Gastrocnemius medialis (tissue), 4 donors: ENCODE data around the gene TRIM66. TPM values are rescaled to one million over a fixed set of nuclear protein-coding genes. Genes with fewer than 3 reads are reported as not detected.

ENCODE experiments used
- ATAC-seq, 2 donors: fragments of 150-250 bp; one replicate each; pipeline ENCODE4 v1.9.1; 2016
- DNase-seq, 2 donors: peaks; one replicate each; pipeline ENCODE4 v3.0.0-alpha.2; 2019
- H3K27ac ChIP-seq, 4 donors: fragments of 200-600 bp; sonication (generic); 1 replicate in 1 of 4; 2 replicates in 3 of 4; pipeline ENCODE4 v1.5.1; 2016 to 2018; ENCODE audit warnings: mild to moderate bottlenecking in 2 of 4, moderate library complexity in 1 of 4
- H3K27me3 ChIP-seq, 3 donors: fragments of 200-600 bp; sonication (generic) in 2 of 3; 1 replicate in 1 of 3; 2 replicates in 2 of 3; pipeline versions ENCODE4 v1.5.1 to v1.6.0; 2016 to 2019; ENCODE audit warnings: mild to moderate bottlenecking in 1 of 3, moderate library complexity in 1 of 3
- H3K36me3 ChIP-seq, 2 donors: fragments of 200-600 bp; sonication (generic) in 1 of 2; one replicate each; pipeline ENCODE4 v1.5.1; 2017 to 2018
- H3K4me1 ChIP-seq, 2 donors: fragments of 200-600 bp; sonication (generic) in 1 of 2; one replicate each; pipeline ENCODE4 v1.5.1; 2016 to 2017; ENCODE audit warnings: mild to moderate bottlenecking in 2 of 2
- H3K4me3 ChIP-seq, 4 donors: fragments of 200-600 bp; sonication (generic) in 3 of 4; 1 replicate in 1 of 4; 2 replicates in 3 of 4; pipeline ENCODE4 v1.5.1; 2016 to 2019; ENCODE audit warnings: mild to moderate bottlenecking in 2 of 4
- H3K9me3 ChIP-seq, 3 donors: fragments of 200-600 bp; sonication (generic) in 2 of 3; 1 replicate in 1 of 3; 2 replicates in 2 of 3; pipeline ENCODE4 v1.5.1; 2016 to 2019
- POLR2A ChIP-seq, 2 donors: fragments of 450-650 bp; IDR thresholded peaks; one replicate each; pipeline ENCODE4 v1.6.1; 2017; ENCODE audit warnings: antibody characterized with exemption in 2 of 2, mild to moderate bottlenecking in 2 of 2, moderate library complexity in 2 of 2
- in situ Hi-C, 4 donors: fragments of 200-750 bp; cut with MboI; loops; one replicate each; pipeline versions ENCODE4 v1.15.0 to v1.8.0; 2017; ENCODE audit warnings: low sequenced_read_pairs in 4 of 4
- intact Hi-C: fragments of 100-400 bp; cut with DNase I; formaldehyde crosslinking; loops from one replicate; pipeline ENCODE4 v1.15.1; 2023; ENCODE audit warnings: low total_unique reads
- total RNA-seq, 4 donors: library from RNA; depleted of rRNA; stranded (reverse); fragments of >200 nt; gene quantifications; one replicate each; pipeline versions ENCODE4 v1.1.0 to v1.2.3, GENCODE V29; 2016
- TF ChIP-seq, protein P1 (sequence below), 5 experiments: fragments of 450-650 bp in 3 of 5; fragments of 200-600 bp in 2 of 5; sonication (generic) in 2 of 5; IDR thresholded peaks in 4 of 5; conservative IDR thresholded peaks in 1 of 5; 1 replicate in 4 of 5; 2 replicates in 1 of 5; pipeline ENCODE4 v1.5.1; 2016 to 2019; ENCODE audit warnings: antibody characterized with exemption in 5 of 5, mild to moderate bottlenecking in 3 of 5, moderate library complexity in 3 of 5

TRIM66 gene
- total RNA-seq, 4 donors from 2014 or later = 0.55 to 6.5 (median 1.1) TPM

DNA sequence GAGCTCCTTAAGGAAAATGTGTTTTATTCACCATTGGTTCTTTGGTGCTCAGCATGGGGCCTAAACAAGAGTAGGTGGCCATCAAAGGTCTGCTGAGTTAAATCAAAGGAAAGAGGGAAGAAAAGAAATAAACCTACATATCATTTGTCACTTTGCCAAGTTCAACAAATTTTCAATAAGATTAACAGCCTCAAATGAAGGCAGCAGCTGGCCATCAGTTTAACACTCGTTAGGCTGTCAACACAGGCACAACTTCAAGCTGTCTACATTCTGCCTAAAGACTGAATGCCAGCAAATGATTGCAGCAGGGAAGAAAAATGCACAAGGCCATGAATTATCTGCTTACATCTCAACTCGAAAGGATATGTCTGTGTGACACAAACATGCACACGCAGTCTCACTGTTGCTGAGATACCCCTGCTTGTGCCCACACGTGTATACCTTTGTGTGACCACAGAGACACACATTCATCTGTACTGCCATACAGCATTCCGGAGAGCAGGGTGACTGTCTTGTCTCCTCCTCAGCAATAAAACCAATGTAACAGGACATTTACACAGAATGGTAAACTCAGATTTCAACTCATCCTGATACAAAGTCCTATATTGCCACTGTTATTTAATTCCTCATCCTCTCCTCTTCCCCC is 40.1 kb downstream of the TRIM66 start:
- H3K36me3 ChIP-seq = peaks cover 0 to 50% of the 10 kb centered on the region in 2 donors
- H3K4me1 ChIP-seq = no peaks in the 10 kb centered on the region
- DNase-seq (no peak), ATAC-seq (no peak)
- H3K9me3 ChIP-seq = no peaks in the 10 kb centered on the region
- H3K27ac ChIP-seq = no peak overlapping the region
- H3K4me3 ChIP-seq = no peak overlapping the region
- intact Hi-C loops (no loop called here), in situ Hi-C loops (no loop called here)
- H3K27me3 ChIP-seq = no peaks in the 10 kb centered on the region
- TF ChIP-seq POLR2A (IDR thresholded peaks at IDR 0.05) = no peak
- TF ChIP-seq, protein P1, sequence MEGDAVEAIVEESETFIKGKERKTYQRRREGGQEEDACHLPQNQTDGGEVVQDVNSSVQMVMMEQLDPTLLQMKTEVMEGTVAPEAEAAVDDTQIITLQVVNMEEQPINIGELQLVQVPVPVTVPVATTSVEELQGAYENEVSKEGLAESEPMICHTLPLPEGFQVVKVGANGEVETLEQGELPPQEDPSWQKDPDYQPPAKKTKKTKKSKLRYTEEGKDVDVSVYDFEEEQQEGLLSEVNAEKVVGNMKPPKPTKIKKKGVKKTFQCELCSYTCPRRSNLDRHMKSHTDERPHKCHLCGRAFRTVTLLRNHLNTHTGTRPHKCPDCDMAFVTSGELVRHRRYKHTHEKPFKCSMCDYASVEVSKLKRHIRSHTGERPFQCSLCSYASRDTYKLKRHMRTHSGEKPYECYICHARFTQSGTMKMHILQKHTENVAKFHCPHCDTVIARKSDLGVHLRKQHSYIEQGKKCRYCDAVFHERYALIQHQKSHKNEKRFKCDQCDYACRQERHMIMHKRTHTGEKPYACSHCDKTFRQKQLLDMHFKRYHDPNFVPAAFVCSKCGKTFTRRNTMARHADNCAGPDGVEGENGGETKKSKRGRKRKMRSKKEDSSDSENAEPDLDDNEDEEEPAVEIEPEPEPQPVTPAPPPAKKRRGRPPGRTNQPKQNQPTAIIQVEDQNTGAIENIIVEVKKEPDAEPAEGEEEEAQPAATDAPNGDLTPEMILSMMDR (IDR thresholded peaks at IDR 0.05 in 4 of 5, conservative IDR thresholded peaks at IDR 0.05 in 1 of 5) = no peak

DNA sequence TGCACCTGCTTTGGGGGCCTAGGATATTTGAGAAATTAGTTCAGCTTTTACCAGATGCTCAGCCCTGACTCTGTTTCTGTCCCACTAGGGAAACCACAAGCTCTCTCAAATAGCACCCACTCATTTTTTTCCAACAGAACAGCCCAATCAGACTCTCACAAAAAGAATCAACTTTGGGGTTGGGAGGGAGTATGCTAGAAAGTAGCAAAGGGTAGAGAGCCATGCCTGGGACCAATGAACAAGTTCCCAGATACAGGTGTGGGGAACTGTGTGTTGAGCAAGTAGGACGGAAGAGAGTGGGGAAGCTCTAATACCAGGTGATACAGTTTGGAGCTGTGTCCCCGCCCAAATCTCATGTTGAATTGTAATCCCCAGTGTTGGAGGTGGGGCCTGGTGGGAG is 41.1 kb downstream of the TRIM66 start:
- no peaks in the 10 kb centered on the region for H3K4me1 ChIP-seq
- ATAC-seq (no peak), DNase-seq (no peak)
- H3K36me3 ChIP-seq = peaks cover 4 to 51% of the 10 kb centered on the region in 2 donors
- H3K9me3 ChIP-seq = no peaks in the 10 kb centered on the region
- H3K27me3 ChIP-seq = no peaks in the 10 kb centered on the region
- no peak overlapping the region for H3K4me3 ChIP-seq
- intact Hi-C loops (no loop called here), in situ Hi-C loops (no loop called here)
- no peak overlapping the region for H3K27ac ChIP-seq
- no peak for TF ChIP-seq POLR2A (IDR thresholded peaks at IDR 0.05)
- TF ChIP-seq, protein P1 (IDR thresholded peaks at IDR 0.05 in 4 of 5, conservative IDR thresholded peaks at IDR 0.05 in 1 of 5) = no peak

DNA sequence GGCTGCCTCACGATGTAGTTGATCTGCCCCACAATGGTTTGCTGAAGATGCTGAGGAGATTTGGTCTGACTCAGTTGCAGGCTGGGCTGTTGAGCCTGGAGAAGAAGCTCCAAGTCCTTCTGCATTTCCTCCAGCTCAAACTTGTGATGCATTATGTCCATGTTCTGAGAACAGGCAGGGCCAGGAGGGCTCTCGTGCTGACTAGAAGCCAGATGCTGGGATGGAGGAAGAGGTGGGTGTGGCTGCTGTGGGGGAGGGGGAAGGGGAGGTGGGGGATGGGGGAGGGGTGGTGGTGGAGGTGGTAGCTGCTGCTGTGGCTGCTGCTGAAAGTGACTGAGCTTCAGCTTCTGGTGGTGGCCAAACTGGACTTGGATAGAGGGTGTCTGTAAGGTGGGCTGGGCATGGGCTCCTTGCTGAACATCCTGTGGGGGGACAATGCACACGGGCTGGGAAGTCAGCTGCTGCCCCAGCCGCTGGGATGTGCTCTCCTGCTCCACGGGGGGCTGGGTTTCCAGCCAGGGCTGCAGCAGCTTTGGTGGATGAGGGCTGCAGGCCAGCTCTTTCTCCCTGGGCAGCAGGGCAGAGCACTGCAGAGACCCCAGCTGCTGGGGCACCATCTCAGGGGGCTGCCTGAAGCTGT is 42.1 kb downstream of the TRIM66 start:
- Histone ChIP-seq H3K36me3 (peaks cover 4 to 46% of the 10 kb centered on the region in 2 donors), H3K4me3 (no peak overlapping the region), H3K9me3 (no peaks in the 10 kb centered on the region), H3K27ac (no peak overlapping the region), H3K27me3 (no peaks in the 10 kb centered on the region), H3K4me1 (no peaks in the 10 kb centered on the region)
- in situ Hi-C loops (no loop called here), intact Hi-C loops (no loop called here)
- DNase-seq (no peak), ATAC-seq (no peak)
- TF ChIP-seq, protein P1 (IDR thresholded peaks at IDR 0.05 in 4 of 5, conservative IDR thresholded peaks at IDR 0.05 in 1 of 5) = no peak
- no peak for TF ChIP-seq POLR2A (IDR thresholded peaks at IDR 0.05)

DNA sequence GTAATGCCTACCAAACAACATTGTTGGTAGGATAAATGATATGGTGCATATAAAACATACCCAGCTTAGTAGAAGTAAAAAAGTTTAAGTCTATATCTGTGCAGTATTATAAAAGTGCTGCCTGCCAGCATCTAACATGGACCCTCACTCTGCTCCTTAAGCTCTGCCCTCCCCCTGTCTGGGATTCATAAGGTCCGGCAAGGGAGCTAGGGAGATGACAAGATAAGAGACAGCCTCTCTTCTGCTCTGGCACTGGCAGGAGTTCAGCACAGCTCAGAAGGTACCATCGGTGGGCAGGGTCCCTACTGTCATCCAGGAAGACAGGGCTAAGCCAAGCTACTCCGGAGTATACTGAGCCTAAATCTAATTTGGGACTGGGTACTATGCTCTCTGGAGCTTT is 42.8 kb downstream of the TRIM66 start:
- TF ChIP-seq POLR2A (IDR thresholded peaks at IDR 0.05) = no peak
- TF ChIP-seq, protein P1 (IDR thresholded peaks at IDR 0.05 in 4 of 5, conservative IDR thresholded peaks at IDR 0.05 in 1 of 5) = no peak
- ATAC-seq (no peak), DNase-seq (no peak)
- in situ Hi-C loops (no loop called here), intact Hi-C loops (no loop called here)
- H3K4me1 ChIP-seq = no peaks in the 10 kb centered on the region
- no peak overlapping the region for H3K4me3 ChIP-seq
- H3K36me3 ChIP-seq = peaks cover 4 to 43% of the 10 kb centered on the region in 2 donors
- H3K27ac ChIP-seq = no peak overlapping the region
- no peaks in the 10 kb centered on the region for H3K9me3 ChIP-seq
- no peaks in the 10 kb centered on the region for H3K27me3 ChIP-seq
